HEK293T (cell line): ENCODE results near the gene MZB1.
"Not testable (repeated sequence)": the region's sequence is repeated elsewhere in the genome, so short reads cannot be mapped to it uniquely, and the experiment has no call there.

Source experiments
- CTCF ChIA-PET: fragments of 350-600 bp; formaldehyde crosslinking; extraction: SDS; loops from one replicate; lab custom pipeline; 2021; ENCODE audit warnings: antibody characterized with exemption, inconsistent platforms; lab: Yijun Ruan, JAX
- POLR2A ChIA-PET: fragments of 350-600 bp; formaldehyde crosslinking; extraction: SDS; loops from one replicate; lab custom pipeline; 2020; ENCODE audit warnings: antibody characterized with exemption, inconsistent platforms; lab: Yijun Ruan, JAX
- DNase-seq: peaks from one replicate; pipeline ENCODE4 v3.0.0; 2012; ENCODE audit warnings: mixed read lengths; ENCODE audit errors: extremely low spot score
- ARNT ChIP-seq: fragments of 450-650 bp; IDR thresholded peaks from 2 replicates; pipeline ENCODE4 v1.6.1; 2017; ENCODE audit warnings: mild to moderate bottlenecking
- BHLHE40 ChIP-seq: fragments of 450-650 bp; IDR thresholded peaks from 2 replicates; pipeline ENCODE4 v1.6.1; 2016; ENCODE audit warnings: mild to moderate bottlenecking, moderate library complexity, borderline replicate concordance
- CTBP1 ChIP-seq: fragments of 450-650 bp; IDR thresholded peaks from 2 replicates; pipeline ENCODE4 v1.6.1; 2016; ENCODE audit warnings: borderline replicate concordance
- ELF4 ChIP-seq: fragments of 450-650 bp; IDR thresholded peaks from 2 replicates; pipeline ENCODE4 v1.6.1; 2017; ENCODE audit warnings: antibody characterized with exemption
- FOXA1 ChIP-seq: fragments of 450-650 bp; IDR thresholded peaks from 2 replicates; pipeline ENCODE4 v1.6.1; 2016; ENCODE audit warnings: mild to moderate bottlenecking
- FOXK2 ChIP-seq: fragments of 450-650 bp; IDR thresholded peaks from 2 replicates; pipeline ENCODE4 v1.6.1; 2016; ENCODE audit warnings: mild to moderate bottlenecking
- FOXM1 ChIP-seq: fragments of 450-650 bp; IDR thresholded peaks from 2 replicates; pipeline ENCODE4 v1.6.1; 2017; ENCODE audit warnings: mild to moderate bottlenecking, borderline replicate concordance
- HDGF ChIP-seq: fragments of 450-650 bp; IDR thresholded peaks from 2 replicates; pipeline ENCODE4 v1.6.1; 2017; ENCODE audit warnings: antibody characterized with exemption, borderline replicate concordance
- L3MBTL2 ChIP-seq: fragments of 450-650 bp; conservative IDR thresholded peaks from 2 replicates; pipeline ENCODE4 v1.6.1; 2016; ENCODE audit warnings: mild to moderate bottlenecking
- LEF1 ChIP-seq: fragments of 450-650 bp; IDR thresholded peaks from 2 replicates; pipeline ENCODE4 v1.6.1; 2017; ENCODE audit warnings: mild to moderate bottlenecking, borderline replicate concordance
- NFRKB ChIP-seq: fragments of 450-650 bp; IDR thresholded peaks from 2 replicates; pipeline ENCODE4 v1.6.1; 2016; ENCODE audit warnings: mild to moderate bottlenecking, moderate library complexity
- PKNOX1 ChIP-seq: fragments of 450-650 bp; IDR thresholded peaks from 2 replicates; pipeline ENCODE4 v1.6.1; 2016
- SP1 ChIP-seq: fragments of 450-650 bp; IDR thresholded peaks from 2 replicates; pipeline ENCODE4 v1.6.1; 2017
- SUZ12 ChIP-seq: fragments of 450-650 bp; IDR thresholded peaks from 2 replicates; pipeline ENCODE4 v1.6.1; 2016; ENCODE audit warnings: mild to moderate bottlenecking
- TARDBP ChIP-seq: fragments of 450-650 bp; IDR thresholded peaks from 2 replicates; pipeline ENCODE4 v1.6.1; 2016
- ZNF384 ChIP-seq: fragments of 450-650 bp; IDR thresholded peaks from 2 replicates; pipeline ENCODE4 v1.6.1; 2016

MZB1 gene

GRCh38 chr5:139364466-139364865 is 25.2 kb downstream of the MZB1 start:
- ChIA-PET POLR2A (interaction anchor here (1.3 kb wide), 1 partner anchor 22 kb away, joined by 3 read pairs; the partner anchor contains the start of gene PAIP2), CTCF (no interaction called here)
- TF ChIP-seq ZNF384 (no peak), FOXM1 (no peak), NFRKB (no peak), ELF4 (no peak), BHLHE40 (no peak), TARDBP (no peak), FOXA1 (no peak), SP1 (no peak), FOXK2 (no peak), HDGF (no peak), SUZ12 (no peak), LEF1 (no peak), L3MBTL2 (no peak), PKNOX1 (no peak), CTBP1 (no peak), ARNT (no peak)
- DNase-seq: no peak

GRCh38 chr5:139363937-139364336 is 25.8 kb downstream of the MZB1 start:
- no peak for DNase-seq
- CTCF ChIA-PET: no interaction called here
- POLR2A ChIA-PET: interaction anchor here (0.6 to 1.3 kb wide), 2 partner anchors 22 to 229 kb away, joined by 3 read pairs; partner anchors contain the start of gene PAIP2
- no peak for TF ChIP-seq SP1

- TF ChIP-seq FOXA1 (no peak), SP1 (no peak), ZNF384 (no peak), HDGF (no peak), NFRKB (no peak), ELF4 (no peak), FOXM1 (no peak), SUZ12 (no peak), TARDBP (no peak), L3MBTL2 (no peak), ARNT (no peak), BHLHE40 (no peak), LEF1 (no peak), FOXK2 (no peak), CTBP1 (no peak), PKNOX1 (no peak)
- ChIA-PET CTCF (no interaction called here), POLR2A (interaction anchor here (0.9 to 2.0 kb wide), 2 partner anchors 12 to 20 kb away, joined by 4 to 5 read pairs; no protein-coding TSS in a partner anchor)
- no peak for DNase-seq
Observed at GRCh38 chr5:139361835-139362429, 27.8 kb downstream of the MZB1 start.

DNA sequence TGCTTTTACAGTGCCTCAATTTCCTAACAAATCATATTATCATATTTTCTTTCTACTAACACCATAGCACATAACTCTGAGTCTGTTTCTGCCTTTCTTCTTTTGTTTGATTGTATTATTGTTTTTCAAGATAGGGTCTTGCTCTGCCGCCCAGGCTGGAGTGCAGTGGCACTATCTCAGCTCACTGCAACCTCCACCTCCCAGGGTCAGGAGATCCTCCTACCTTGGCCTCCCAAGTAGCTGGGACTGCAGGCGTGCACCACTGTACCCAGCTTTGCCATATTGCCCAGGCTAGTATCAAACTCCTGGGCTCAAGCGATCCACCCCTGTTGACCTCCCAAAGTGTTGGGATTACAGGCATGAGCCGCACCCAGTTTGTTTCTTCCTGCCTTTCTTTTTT is 29.3 kb downstream of the MZB1 start:
- CTCF ChIA-PET: no interaction called here
- POLR2A ChIA-PET: interaction anchor here (1.0 kb wide), 1 partner anchor 18 kb away, joined by 3 read pairs; the partner anchor contains the start of gene PAIP2
- TF ChIP-seq HDGF (no peak), L3MBTL2 (no peak), PKNOX1 (no peak), CTBP1 (no peak), FOXK2 (no peak), SUZ12 (no peak), ARNT (no peak), FOXM1 (no peak), BHLHE40 (no peak), LEF1 (no peak), ELF4 (no peak), TARDBP (no peak), FOXA1 (no peak), SP1 (no peak)
- DNase-seq: no peak

DNA sequence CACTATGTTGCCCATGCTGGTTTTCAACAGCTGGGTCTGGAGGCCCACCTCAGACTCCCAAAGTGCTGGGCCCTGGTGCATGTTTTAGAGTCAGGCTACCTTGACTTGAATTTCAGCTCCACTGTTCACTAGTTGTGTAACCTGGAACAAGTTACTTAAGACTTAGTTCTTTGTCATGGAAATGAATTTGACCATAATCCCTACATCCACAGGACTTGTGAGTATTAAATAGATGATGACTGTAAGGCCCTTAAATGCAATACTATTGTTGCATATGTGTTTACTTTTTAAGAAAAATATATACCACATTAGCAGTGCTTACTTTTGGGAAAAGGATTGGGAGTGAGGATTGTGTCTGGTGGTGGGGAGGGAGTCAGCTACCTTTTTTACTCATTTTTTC is 31.6 kb downstream of the MZB1 start:
- ChIA-PET CTCF (interaction anchor here (0.6 kb wide), 2 partner anchors 16 to 742 kb away, joined by 3 read pairs; partner anchors contain the start of gene PAIP2), POLR2A (no interaction called here)
- no peak for TF ChIP-seq SP1
- TF ChIP-seq ARNT: no peak
- no peak for TF ChIP-seq FOXM1
- TF ChIP-seq NFRKB: no peak
- no peak for TF ChIP-seq FOXA1
- TF ChIP-seq SUZ12: no peak
- no peak for TF ChIP-seq LEF1
- TF ChIP-seq BHLHE40: no peak
- no peak for TF ChIP-seq PKNOX1
- no peak for TF ChIP-seq FOXK2
- no peak for TF ChIP-seq TARDBP
- no peak for TF ChIP-seq ELF4
- TF ChIP-seq ZNF384: no peak
- TF ChIP-seq CTBP1: no peak
- TF ChIP-seq L3MBTL2: no peak
- TF ChIP-seq HDGF: no peak
- no peak for DNase-seq

DNA sequence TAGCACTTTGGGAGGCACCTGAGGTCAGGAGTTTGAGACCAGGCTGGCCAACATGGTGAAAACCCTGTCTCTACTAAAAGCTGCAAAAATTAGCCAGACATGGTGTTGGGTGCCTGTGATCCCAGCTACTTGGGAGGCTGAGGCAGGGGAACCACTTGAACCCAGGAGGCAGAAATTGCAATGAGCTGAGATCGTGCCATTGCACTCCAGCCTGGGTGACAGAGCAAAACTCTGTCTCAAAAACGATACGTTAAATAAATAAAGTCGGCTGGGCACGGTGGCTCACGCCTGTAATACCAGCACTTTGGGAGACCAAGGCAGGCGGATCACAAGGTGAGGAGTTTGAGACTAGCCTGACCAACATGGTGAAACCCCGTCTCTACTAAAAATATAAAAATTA is 33.8 kb downstream of the MZB1 start:
- CTCF ChIA-PET, DNase-seq, POLR2A ChIA-PET: not testable (repeated sequence)
